RWPE1 (cell line): ENCODE measurements around the gene FRMD5.
A peak's percentile ranks its signal among the peaks of the same experiment; 100 is the strongest.

Experiments used
- CTCF ChIA-PET: fragments of 350-600 bp; sonication (Branson Sonifier 250); formaldehyde crosslinking; extraction: SDS; loops from one replicate; lab custom pipeline; 2021; lab: Yijun Ruan, JAX
- POLR2A ChIA-PET: fragments of 400-600 bp; formaldehyde crosslinking; extraction: SDS; loops from one replicate; lab custom pipeline; 2020; ENCODE audit warnings: antibody characterized with exemption; ENCODE audit not compliant: low non-redundant PET; lab: Yijun Ruan, JAX
- DNase-seq: peaks from one replicate; pipeline ENCODE4 v3.0.0; 2012; ENCODE audit warnings: low spot score
- H3K27ac ChIP-seq: fragments of 450-650 bp; 2 replicates; pipeline ENCODE4 v1.5.1; 2017
- TF ChIP-seq, protein P1 (sequence below): fragments of 450-650 bp; conservative IDR thresholded peaks from 2 replicates; pipeline ENCODE4 v1.5.1; 2017; ENCODE audit warnings: low read depth, mild to moderate bottlenecking

The FRMD5 gene

DNA sequence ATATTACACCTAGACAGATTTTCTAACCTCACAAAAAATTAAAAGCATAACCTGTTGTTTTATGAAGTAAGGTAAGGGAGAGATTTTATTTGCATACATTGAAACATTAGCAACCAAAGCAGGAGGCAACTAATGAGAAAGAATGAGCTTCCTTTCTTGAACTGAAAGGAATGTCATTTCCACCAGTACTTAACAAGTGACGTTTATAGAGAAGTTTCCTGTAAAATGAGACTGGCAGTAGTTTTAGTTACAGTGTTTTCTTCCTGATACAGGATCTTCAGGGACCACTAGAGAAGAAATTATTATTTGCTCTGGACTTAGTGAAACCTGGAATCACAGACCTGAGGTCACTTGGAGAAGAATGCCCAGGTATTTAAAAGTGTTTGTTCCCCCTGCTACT is 27.4 kb upstream of the FRMD5 start:
- H3K27ac ChIP-seq = no peak overlapping the region
- ChIA-PET POLR2A (no interaction called here), CTCF (interaction anchor here (0.6 kb wide), 2 partner anchors 26 to 1180 kb away, joined by 3 read pairs; a partner anchor contains a TSS)

DNA sequence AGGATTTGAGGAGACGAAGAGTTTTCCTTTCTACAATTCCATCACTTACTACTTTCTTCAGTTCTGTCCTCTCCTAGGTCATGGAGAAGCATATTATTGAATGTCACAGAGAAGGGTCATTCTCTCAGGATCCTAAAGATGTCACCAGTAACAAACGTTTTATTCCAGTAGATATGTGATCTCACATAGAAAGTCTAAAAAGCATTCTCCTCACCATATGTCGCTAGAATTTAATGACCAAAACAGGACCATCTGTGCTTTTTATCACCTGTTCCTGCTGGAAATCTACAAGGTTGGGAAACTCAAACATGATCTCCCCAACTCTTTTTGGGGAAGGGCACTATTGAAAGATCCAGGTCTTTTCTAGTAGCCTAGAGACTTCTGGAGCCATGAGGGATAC is 24.0 kb upstream of the FRMD5 start:
- ChIA-PET CTCF (interaction anchor here (0.6 to 1.3 kb wide), 8 partner anchors 9 to 1256 kb away, joined by 3 to 5 read pairs (median 4); no protein-coding TSS in a partner anchor), POLR2A (no interaction called here)
- DNase-seq = no peak
- TF ChIP-seq, protein P1, sequence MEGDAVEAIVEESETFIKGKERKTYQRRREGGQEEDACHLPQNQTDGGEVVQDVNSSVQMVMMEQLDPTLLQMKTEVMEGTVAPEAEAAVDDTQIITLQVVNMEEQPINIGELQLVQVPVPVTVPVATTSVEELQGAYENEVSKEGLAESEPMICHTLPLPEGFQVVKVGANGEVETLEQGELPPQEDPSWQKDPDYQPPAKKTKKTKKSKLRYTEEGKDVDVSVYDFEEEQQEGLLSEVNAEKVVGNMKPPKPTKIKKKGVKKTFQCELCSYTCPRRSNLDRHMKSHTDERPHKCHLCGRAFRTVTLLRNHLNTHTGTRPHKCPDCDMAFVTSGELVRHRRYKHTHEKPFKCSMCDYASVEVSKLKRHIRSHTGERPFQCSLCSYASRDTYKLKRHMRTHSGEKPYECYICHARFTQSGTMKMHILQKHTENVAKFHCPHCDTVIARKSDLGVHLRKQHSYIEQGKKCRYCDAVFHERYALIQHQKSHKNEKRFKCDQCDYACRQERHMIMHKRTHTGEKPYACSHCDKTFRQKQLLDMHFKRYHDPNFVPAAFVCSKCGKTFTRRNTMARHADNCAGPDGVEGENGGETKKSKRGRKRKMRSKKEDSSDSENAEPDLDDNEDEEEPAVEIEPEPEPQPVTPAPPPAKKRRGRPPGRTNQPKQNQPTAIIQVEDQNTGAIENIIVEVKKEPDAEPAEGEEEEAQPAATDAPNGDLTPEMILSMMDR = no peak
- H3K27ac ChIP-seq = no peak overlapping the region

More for the DNA sequence above, 27.4 kb upstream of the FRMD5 start:
- no peak for DNase-seq
- TF ChIP-seq, protein P1 = no peak

DNA sequence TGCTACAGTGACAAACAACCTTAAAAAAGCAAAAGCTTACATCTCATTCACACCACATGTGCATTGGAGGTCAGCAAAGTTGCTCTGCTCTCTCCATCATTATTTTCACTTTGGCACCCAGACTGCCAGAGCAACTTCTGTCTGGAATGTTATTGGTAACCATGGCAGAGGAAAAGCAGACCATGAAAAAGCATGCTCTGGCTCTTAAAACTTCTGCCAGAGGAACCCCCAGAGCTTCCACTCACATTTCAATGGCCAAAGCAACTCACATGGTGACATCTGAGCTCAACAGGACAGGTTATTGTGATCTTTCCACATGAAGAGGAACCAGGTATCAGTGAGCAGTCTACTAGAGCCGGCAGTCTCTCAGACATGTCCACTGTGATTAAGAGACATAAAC is 21.9 kb upstream of the FRMD5 start:
- DNase-seq = no peak
- peak overlapping the region; percentile 46 for H3K27ac ChIP-seq
- ChIA-PET POLR2A (no interaction called here), CTCF (interaction anchor here (0.6 kb wide), 1 partner anchor 200 kb away, joined by 4 read pairs; no protein-coding TSS in a partner anchor)
- TF ChIP-seq, protein P1 = no peak

DNA sequence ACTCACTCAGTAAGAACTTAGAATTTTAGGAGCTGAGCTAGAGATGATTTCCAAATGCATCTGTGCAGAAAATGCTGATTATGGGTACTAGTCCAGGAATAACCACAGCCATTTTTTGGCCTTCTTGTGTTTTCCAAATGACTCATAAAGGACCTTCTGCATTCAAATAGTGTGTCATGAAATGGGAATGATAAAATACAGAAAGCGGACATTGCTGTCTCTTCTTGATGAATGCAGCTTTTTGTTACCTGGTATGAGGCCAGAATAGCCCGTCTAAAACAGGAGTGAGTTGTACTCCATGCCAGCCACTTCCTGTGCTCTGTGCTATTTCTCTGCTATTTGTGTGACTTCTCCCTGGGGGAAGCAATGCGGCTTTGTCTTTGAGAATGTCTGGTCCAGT is 20.5 kb upstream of the FRMD5 start:
- DNase-seq = peak; percentile 83
- TF ChIP-seq, protein P1 = no peak
- POLR2A ChIA-PET = no interaction called here
- H3K27ac ChIP-seq = no peak overlapping the region
- CTCF ChIA-PET = interaction anchor here (0.8 kb wide), 1 partner anchor 44 kb away, joined by 3 read pairs; no protein-coding TSS in a partner anchor

DNA sequence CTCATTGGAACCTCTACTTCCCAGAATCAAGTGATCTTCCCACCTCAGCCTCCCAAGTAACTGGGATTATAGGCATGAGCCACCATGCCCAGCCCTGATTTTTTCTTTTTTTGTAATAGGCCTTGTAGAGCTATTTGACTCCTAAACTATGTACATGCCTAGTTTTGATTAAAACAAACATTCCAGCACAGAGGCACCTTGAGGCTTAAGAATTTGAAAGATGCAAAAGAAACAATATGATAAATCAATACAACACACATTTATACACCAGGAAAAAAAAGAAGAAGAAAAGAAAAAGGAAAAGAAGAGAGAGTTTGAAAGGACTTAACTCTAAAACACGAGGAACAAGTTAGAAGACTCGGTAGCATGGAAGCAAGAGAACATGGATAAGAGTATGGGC is 13.9 kb upstream of the FRMD5 start:
- no peak for DNase-seq
- H3K27ac ChIP-seq = no peak overlapping the region; the same call in 1 of the 2 replicates
- POLR2A ChIA-PET = interaction anchor here (0.6 kb wide), 1 partner anchor 63 kb away, joined by 3 read pairs; no protein-coding TSS in a partner anchor
- CTCF ChIA-PET = interaction anchor here (0.7 kb wide), 1 partner anchor 260 kb away, joined by 3 read pairs; no protein-coding TSS in a partner anchor
- TF ChIP-seq, protein P1 = no peak

DNA sequence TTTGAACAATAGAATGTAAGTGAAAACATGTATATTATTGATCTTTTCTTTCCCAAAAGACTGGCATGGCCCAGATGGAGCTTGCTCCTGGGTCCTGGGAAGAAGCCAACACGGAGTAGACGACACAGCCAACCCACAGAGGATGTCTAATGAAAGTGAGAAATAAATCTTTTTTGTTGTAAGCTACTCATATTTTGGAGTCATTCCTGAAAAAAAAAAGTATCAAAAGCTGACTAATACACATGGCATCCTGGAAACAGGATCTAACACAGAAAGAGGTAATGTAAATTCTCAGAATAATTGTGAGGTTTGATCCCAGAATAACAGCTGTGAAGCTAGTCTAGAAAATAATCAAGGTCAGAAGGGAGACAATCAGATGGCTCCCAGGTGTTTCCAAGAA is 12.6 kb upstream of the FRMD5 start:
- POLR2A ChIA-PET = no interaction called here
- peak overlapping the region; percentile 80 for H3K27ac ChIP-seq
- TF ChIP-seq, protein P1 = no peak
- DNase-seq = peak; percentile 79
- CTCF ChIA-PET = interaction anchor here (0.6 kb wide), 1 partner anchor 12 kb away, joined by 4 read pairs; no protein-coding TSS in a partner anchor
